OCI-LY7 (cell line): ENCODE data around the gene JAZF1. TPM values are rescaled to one million over a fixed set of nuclear protein-coding genes. Genes with fewer than 3 reads are reported as not detected.
A peak's percentile ranks its signal among the peaks of the same experiment; 100 is the strongest.

Source experiments
- BruUV-seq: library from RNA; stranded (reverse); fragments of 400-500 nt; replicated peaks from 2 replicates; lab custom pipeline; 2021; lab: Mats Ljungman, UMichigan
- CTCF ChIA-PET: fragments of 300-600 bp; sonication (Branson Sonifier 250); formaldehyde crosslinking; loops from one replicate; lab custom pipeline; 2022; ENCODE audit warnings: antibody characterized with exemption; ENCODE audit not compliant: unreplicated experiment; lab: Charles Lee
- POLR2A ChIA-PET: fragments of 300-600 bp; sonication (Branson Sonifier 250); formaldehyde crosslinking; loops from one replicate; lab custom pipeline; 2022; ENCODE audit warnings: antibody characterized with exemption; lab: Charles Lee
- DNase-seq: peaks from one replicate; pipeline ENCODE4 v3.0.0-alpha.2; 2015; ENCODE audit warnings: low spot score
- H2AFZ ChIP-seq: fragments of 200-600 bp; sonication (generic), shearing (Covaris generic); 2 replicates; pipeline ENCODE4 v1.6.1; 2014; ENCODE audit warnings: mild to moderate bottlenecking, antibody characterized with exemption, low read length, moderate library complexity
- H3K27ac ChIP-seq: fragments of 200-600 bp; sonication (generic); 2 replicates; pipeline ENCODE4 v1.5.1; 2014; ENCODE audit warnings: mixed run types, low read depth, mild to moderate bottlenecking, moderate library complexity, low read length, inconsistent platforms; ENCODE audit not compliant: poor library complexity, severe bottlenecking
- H3K36me3 ChIP-seq: fragments of 200-600 bp; sonication (generic); 2 replicates; pipeline ENCODE4 v1.6.1; 2014; ENCODE audit warnings: mild to moderate bottlenecking, antibody characterized with exemption, low read length, moderate library complexity, mixed read lengths; ENCODE audit not compliant: insufficient read depth
- H3K4me1 ChIP-seq: fragments of 200-600 bp; sonication (generic); 2 replicates; pipeline ENCODE4 v1.5.1; 2014; ENCODE audit warnings: mild to moderate bottlenecking, low read length; ENCODE audit not compliant: insufficient read depth, poor library complexity, severe bottlenecking
- H3K4me2 ChIP-seq: fragments of 200-600 bp; sonication (generic); 2 replicates; pipeline ENCODE4 v1.6.1; 2014; ENCODE audit warnings: mild to moderate bottlenecking, low read length
- H3K4me3 ChIP-seq: fragments of 200-600 bp; sonication (generic); 2 replicates; pipeline ENCODE4 v1.5.1; 2014; ENCODE audit warnings: mild to moderate bottlenecking, low read depth, low read length; ENCODE audit not compliant: poor library complexity, severe bottlenecking
- H3K79me2 ChIP-seq: fragments of 200-600 bp; sonication (generic); 2 replicates; pipeline ENCODE4 v1.6.1; 2016; ENCODE audit warnings: low read depth, mild to moderate bottlenecking, low read length, moderate library complexity, mixed read lengths; ENCODE audit not compliant: insufficient read depth
- H3K9me2 ChIP-seq: fragments of 200-600 bp; sonication (generic); 2 replicates; pipeline ENCODE4 v1.6.1; 2016; ENCODE audit warnings: mild to moderate bottlenecking, low read length, mixed read lengths; ENCODE audit not compliant: insufficient read depth
- H3K9me3 ChIP-seq: fragments of 200-600 bp; sonication (generic); 2 replicates; pipeline ENCODE4 v1.6.1; 2014; ENCODE audit warnings: mild to moderate bottlenecking, mixed run types, low read length, mixed read lengths
- H4K20me1 ChIP-seq: fragments of 200-600 bp; sonication (generic); 2 replicates; pipeline ENCODE4 v1.6.1; 2014; ENCODE audit warnings: mild to moderate bottlenecking, antibody characterized with exemption, low read length, moderate library complexity, mixed read lengths; ENCODE audit not compliant: insufficient read depth
- EZH2phosphoT487 ChIP-seq: fragments of 200-600 bp; sonication (generic); IDR thresholded peaks from 2 replicates; pipeline ENCODE4 v1.6.1; 2018; ENCODE audit warnings: low read depth, borderline replicate concordance, mild to moderate bottlenecking, mixed run types, antibody characterized with exemption, low read length, moderate library complexity, mixed read lengths
- intact Hi-C: fragments of 100-400 bp; cut with micrococcal nuclease; formaldehyde crosslinking; loops from one replicate; pipeline ENCODE4 v1.10.0; 2022; ENCODE audit not compliant: unreplicated experiment
- total RNA-seq, 2 experiments: library from RNA; depleted of rRNA in 1 of 2; stranded (reverse); fragments of >200 nt in 1 of 2; shearing (Covaris generic) in 1 of 2; gene quantifications; 2 replicates each; pipeline ENCODE4 v1.2.3, GENCODE V29; 2014 to 2022
- TF ChIP-seq, protein P1 (sequence below): fragments of 200-600 bp; sonication (generic); conservative IDR thresholded peaks from 2 replicates; pipeline ENCODE4 v1.5.1; 2014; ENCODE audit warnings: mild to moderate bottlenecking, antibody characterized with exemption, low read length, moderate library complexity, mixed read lengths

The JAZF1 gene
- total RNA-seq, 2 experiments from 2014 or later, result 6.3 to 25.0 TPM

DNA sequence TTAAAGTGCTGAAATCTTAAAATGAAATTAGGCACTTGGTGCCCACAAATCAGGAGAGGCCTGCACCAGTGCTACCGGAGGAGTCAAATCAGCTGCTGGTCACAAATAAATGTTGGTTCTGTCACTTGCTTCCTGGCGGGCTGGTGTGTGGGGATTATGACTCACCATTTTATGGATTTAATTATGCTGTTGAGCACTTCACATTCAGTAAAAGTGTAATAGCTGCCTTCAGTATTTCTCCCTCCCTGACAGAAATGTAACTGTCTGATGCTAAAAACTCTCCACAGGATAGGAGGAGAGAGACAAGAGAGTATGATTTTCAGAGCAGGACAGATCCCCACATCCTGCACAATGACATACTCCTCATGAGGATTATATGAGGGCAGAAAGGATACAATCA is 186.0 kb downstream of the JAZF1 start:
- no peak overlapping the region for H3K4me2 ChIP-seq
- no TSS peak for BruUV-seq

GRCh38 chr7:27992755-27993493 is 187.7 kb downstream of the JAZF1 start:
- Histone ChIP-seq H3K4me1 (peaks cover 12% of the 10 kb centered on the region), H3K36me3 (0 out of 2 replicates have a peak, but pooled peaks cover 7% of the 10 kb centered on the region), H3K4me2 (no peak overlapping the region), H2AFZ (no peak overlapping the region), H3K9me2 (no peaks in the 10 kb centered on the region), H3K4me3 (no peak overlapping the region), H3K9me3 (no peaks in the 10 kb centered on the region), H3K79me2 (no peaks in the 10 kb centered on the region), H4K20me1 (no peaks in the 10 kb centered on the region), H3K27ac (no peak overlapping the region)
- ChIA-PET CTCF (no interaction called here), POLR2A (interaction anchor here (0.6 kb wide), 1 partner anchor 12 kb away, joined by 3 read pairs; no protein-coding TSS in a partner anchor)
- no TSS peak for BruUV-seq
- TF ChIP-seq, protein P1, sequence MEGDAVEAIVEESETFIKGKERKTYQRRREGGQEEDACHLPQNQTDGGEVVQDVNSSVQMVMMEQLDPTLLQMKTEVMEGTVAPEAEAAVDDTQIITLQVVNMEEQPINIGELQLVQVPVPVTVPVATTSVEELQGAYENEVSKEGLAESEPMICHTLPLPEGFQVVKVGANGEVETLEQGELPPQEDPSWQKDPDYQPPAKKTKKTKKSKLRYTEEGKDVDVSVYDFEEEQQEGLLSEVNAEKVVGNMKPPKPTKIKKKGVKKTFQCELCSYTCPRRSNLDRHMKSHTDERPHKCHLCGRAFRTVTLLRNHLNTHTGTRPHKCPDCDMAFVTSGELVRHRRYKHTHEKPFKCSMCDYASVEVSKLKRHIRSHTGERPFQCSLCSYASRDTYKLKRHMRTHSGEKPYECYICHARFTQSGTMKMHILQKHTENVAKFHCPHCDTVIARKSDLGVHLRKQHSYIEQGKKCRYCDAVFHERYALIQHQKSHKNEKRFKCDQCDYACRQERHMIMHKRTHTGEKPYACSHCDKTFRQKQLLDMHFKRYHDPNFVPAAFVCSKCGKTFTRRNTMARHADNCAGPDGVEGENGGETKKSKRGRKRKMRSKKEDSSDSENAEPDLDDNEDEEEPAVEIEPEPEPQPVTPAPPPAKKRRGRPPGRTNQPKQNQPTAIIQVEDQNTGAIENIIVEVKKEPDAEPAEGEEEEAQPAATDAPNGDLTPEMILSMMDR, result no peak
- TF ChIP-seq EZH2phosphoT487, result no peak
- DNase-seq, result peak; percentile 53
- intact Hi-C loops, result no loop called here

More for the DNA sequence above, 186.0 kb downstream of the JAZF1 start:
- Histone ChIP-seq H3K36me3 (0 out of 2 replicates have a peak, but pooled peaks cover 7% of the 10 kb centered on the region), H4K20me1 (no peaks in the 10 kb centered on the region; the same call in 1 of the 2 replicates), H3K79me2 (no peaks in the 10 kb centered on the region), H3K9me3 (no peaks in the 10 kb centered on the region), H3K4me3 (no peak overlapping the region), H3K27ac (no peak overlapping the region), H2AFZ (no peak overlapping the region), H3K4me1 (peaks cover 12% of the 10 kb centered on the region), H3K9me2 (no peaks in the 10 kb centered on the region)
- ChIA-PET CTCF (no interaction called here), POLR2A (interaction anchor here (1.3 kb wide), 1 partner anchor 14 kb away, joined by 4 read pairs; no protein-coding TSS in a partner anchor)
- TF ChIP-seq EZH2phosphoT487, result no peak
- TF ChIP-seq, protein P1, result no peak
- DNase-seq, result no peak
- intact Hi-C loops, result no loop called here

DNA sequence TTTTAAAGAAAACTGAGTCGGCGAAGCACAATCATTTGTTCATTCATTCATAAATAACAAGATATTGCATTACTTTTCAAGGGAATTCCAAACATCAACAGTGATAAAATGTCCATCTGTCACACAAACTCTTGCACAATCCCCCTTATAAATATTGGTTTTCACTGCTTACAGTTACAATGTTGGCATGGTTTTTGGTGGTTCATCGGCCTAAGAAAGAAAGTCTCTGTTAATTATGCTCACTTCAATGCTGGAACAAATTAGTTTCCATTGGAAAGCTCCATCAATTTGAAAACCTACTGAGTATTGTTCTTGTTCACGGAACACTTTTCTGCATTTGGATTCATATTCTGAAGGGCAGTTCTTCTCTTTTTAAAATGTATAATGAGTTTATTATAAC is 188.5 kb downstream of the JAZF1 start:
- Histone ChIP-seq H3K27ac (no peak overlapping the region), H3K9me2 (no peaks in the 10 kb centered on the region), H2AFZ (no peak overlapping the region), H3K4me2 (no peak overlapping the region), H3K36me3 (0 out of 2 replicates have a peak, but pooled peaks cover 7% of the 10 kb centered on the region), H4K20me1 (no peaks in the 10 kb centered on the region), H3K9me3 (no peaks in the 10 kb centered on the region), H3K4me3 (no peak overlapping the region), H3K79me2 (no peaks in the 10 kb centered on the region), H3K4me1 (peaks cover 12% of the 10 kb centered on the region)
- intact Hi-C loops, result no loop called here
- CTCF ChIA-PET, result no interaction called here
- POLR2A ChIA-PET, result interaction anchor here (0.6 kb wide), 1 partner anchor 11 kb away, joined by 3 read pairs; no protein-coding TSS in a partner anchor
- no peak for DNase-seq
- TF ChIP-seq, protein P1, result no peak
- TF ChIP-seq EZH2phosphoT487, result no peak
- BruUV-seq, result no TSS peak
